ENCODE measurements around the gene OR13C2.
"Not testable (repeated sequence)": the region's sequence is repeated elsewhere in the genome, so short reads cannot be mapped to it uniquely, and the experiment has no call there.

OR13C2 gene, protein sequence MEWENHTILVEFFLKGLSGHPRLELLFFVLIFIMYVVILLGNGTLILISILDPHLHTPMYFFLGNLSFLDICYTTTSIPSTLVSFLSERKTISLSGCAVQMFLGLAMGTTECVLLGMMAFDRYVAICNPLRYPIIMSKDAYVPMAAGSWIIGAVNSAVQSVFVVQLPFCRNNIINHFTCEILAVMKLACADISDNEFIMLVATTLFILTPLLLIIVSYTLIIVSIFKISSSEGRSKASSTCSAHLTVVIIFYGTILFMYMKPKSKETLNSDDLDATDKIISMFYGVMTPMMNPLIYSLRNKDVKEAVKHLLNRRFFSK

DNA sequence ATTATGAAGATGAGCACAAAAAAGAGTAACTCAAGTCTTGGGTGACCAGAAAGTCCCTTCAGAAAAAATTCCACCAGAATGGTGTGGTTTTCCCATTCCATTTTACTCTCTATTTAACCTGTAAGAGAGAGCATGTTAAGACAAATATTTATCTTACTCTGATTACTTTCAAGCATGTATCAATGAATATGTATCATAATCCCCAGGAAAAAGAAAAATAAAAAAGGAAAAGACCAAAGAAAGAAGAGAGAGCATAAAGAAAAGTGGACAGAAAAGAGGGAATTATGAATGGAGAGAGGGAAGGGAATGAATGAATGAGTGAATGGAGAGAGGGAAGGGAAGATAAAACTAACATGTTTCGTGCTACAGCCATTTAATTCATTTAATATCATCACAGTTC lies at the start of gene OR13C2:
TSS of gene OR13C2 (minus strand) at position 101 of the 400 bp plus-strand sequence. CDS start at position 101, 0 bp downstream.
- not testable (repeated sequence) for DNase-seq (ENCODE audit: low read depth in 3 of 3)

DNA sequence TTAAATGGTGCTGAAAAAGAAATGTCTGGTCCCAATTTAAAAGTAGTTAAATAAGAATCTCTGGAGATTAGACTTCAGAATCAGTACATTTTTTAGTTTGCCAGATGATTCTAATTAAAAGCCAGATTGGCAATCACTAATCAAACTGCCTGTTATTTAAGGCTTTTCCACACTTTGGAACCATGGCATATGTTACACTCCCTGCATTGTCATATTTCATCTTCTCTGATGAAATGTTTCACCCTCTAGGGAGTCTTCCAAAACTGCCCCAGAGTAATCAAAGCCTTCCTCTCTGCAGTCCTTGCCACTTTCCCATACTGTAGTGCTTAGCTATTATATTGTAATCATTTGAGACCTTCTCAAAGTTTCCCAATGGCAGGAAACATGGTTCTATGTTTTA lies 30.0 kb upstream of the OR13C2 start:
- DNase-seq (ENCODE audit: low read depth in 3 of 3): no peak

DNA sequence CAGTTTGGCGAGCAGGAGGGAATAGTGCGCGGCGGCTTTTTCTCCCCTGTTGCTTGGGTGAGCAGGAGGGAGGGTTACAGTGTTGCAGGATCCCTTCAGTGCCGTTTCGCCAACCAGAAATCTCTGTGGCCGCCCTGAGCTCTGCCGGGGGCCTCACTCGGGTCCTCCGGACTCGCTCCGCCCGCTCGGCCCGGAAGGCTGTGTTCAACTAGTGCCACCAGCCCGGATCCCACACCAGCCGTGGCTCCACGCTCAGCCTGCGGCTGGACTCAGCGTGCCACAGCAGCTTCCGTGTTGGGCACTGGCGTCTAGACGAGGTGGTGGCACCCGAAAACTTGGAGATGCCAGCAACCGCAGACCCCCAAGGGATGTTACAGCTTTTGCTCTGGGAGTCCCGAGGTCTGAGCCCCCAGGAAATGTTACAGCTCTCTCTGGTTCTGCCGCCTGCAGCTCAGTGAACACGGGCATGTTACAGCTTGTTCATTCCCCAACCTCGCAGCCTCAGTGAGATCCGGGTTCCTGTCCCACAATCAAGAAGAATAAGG lies 28.6 kb upstream of the OR13C2 start:
- DNase-seq (ENCODE audit: low read depth in 3 of 3): no peak

DNA sequence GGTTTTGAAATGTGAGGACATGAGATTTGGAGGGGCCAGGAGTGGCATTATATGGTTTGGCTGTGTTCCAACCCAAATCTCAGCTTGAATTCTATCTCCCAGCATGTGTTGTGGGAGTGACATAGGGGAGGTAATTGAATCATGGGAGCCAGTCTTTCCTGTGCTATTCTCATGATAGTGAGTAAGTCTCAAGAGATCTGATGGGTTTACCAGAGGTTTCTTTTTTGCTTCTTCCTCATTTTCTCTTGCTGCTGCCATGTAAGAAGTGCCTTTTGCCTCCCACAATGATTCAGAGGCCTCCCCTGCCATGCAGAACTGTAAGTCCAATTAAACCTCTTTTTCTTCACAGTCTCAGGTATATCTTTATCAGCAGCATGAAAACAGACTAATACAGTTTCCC lies 20.5 kb upstream of the OR13C2 start:
- not testable (repeated sequence) for DNase-seq (ENCODE audit: low read depth in 3 of 3)

DNA sequence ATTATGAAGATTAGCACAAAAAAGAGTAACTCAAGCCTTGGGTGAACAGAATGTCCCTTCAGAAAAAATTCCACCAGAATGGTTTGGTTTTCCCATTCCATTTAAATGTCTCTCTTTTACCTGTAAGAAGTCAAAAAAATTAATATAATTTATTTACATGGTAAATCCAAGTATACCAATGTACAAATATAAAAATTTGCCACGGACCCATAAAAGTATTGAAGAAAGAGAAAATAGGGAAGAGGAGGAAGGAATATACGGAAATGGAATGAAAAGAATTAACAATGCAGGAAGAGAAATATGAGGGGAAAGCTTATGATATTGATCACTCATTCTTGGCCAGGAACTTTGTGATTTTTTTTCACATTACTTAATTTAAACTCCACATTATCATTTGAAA lies 12.7 kb upstream of the OR13C2 start, which contains the start of gene OR13C9:
TSS of gene OR13C9 (minus strand) at position 101 of the 400 bp plus-strand sequence. CDS start at position 101, 0 bp downstream.
- DNase-seq (ENCODE audit: low read depth in 3 of 3): no peak

DNA sequence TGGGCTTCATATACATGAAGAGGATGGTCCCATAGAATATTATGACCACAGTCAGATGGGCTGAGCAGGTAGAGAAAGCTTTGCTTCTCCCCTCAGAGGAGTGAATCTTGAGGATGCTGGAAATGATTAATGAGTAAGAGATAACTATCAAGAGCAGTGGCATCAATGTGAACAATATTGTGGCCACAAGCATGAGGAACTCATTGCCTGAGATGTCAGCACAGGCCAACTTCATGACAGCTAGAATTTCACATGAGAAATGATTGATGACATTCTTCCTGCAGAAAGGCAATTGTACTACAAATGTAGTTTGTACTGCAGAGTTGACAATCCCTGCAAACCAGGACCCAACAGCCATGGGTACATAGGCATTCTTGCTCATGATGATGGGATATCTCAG lies 12.0 kb upstream of the OR13C2 start:
- DNase-seq (ENCODE audit: low read depth in 3 of 3): no peak

DNA sequence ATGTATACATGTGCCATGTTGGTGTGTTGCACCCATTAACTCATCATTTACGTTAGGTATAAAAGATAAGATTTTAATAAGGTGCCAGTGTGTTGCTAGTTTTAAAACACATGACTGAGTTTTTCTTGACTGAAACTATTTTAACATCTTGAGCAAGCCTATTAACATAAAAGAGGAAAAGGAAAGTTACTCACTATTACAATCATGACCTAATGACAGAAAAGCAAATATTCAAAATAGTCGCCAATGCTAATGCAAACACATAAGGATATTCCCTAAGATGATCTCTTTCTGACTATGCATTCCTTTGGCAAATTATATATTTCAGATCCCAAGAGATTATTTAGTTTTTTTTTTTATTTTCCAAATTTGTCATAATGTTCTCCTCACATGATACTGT lies 5.8 kb upstream of the OR13C2 start:
- DNase-seq (ENCODE audit: low read depth in 3 of 3): no peak

DNA sequence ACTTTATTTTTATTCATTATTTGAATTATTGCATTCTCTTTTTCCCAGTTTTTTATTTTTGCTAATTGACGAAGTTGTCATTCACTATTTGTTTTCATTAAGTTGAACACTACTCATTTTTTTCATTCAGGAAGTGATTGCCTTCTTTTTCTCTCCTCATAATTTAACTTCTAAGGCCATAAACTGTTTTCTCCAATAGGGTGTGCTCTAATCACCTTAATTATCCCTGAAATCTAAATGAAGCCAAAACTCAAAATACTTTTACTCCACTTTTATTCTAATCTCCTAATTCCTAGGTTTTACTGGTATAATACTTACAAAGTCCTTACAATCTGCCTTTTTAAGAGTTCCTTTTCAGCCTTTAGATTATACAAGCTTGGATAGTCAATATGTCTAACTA lies 2.9 kb upstream of the OR13C2 start:
- no peak for DNase-seq (ENCODE audit: low read depth in 3 of 3)

DNA sequence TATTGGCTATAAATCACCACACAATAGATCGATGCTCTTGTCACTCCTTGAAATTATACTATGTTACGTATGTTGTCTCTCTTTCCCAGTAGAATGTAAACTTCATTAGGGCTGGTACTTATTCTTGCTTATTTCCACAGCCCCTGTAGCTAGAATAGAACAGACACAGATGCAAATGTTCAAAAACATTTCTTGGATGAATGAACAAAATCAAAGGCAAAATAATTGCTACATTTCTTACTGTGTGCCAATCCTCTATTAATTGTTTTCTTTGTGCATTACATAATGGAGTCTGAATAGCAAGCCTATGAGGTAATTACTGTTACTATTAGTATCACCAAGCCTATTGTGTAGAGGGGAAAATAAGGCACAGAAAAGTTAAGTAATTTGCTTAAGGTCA lies 725 bp upstream of the OR13C2 start:
- DNase-seq (ENCODE audit: low read depth in 3 of 3): no peak

DNA sequence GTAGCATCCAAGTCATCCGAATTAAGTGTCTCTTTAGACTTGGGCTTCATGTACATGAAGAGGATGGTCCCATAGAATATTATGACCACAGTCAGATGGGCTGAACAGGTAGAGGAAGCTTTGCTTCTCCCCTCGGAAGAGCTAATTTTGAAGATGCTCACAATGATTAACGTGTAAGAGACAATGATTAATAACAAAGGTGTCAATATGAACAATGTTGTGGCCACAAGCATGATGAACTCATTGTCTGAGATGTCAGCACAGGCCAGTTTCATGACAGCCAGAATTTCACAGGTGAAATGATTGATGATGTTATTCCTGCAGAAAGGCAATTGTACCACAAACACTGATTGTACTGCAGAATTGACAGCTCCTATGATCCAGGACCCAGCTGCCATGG lies 626 bp downstream of the OR13C2 start:
- DNase-seq (ENCODE audit: low read depth in 3 of 3): no peak

DNA sequence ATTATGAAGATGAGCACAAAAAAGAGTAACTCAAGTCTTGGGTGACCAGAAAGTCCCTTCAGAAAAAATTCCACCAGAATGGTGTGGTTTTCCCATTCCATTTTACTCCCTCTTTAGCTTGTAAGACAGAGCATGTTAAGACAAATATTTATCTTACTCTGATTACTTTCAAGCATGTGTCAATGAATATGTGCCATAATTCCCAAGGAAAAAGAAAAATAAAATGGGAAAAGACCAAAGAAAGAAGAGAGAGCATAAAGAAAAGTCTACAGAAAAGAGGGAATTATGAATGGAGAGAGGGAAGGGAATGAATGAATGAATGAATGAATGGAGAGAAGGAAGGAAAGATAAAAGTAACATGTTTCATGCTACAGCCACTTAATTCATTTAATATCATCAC lies 6.1 kb downstream of the OR13C2 start, which contains the start of gene OR13C5:
TSS of gene OR13C5 (minus strand) at position 101 of the 400 bp plus-strand sequence. CDS start at position 101, 0 bp downstream.
- DNase-seq (ENCODE audit: low read depth in 3 of 3): not testable (repeated sequence)

DNA sequence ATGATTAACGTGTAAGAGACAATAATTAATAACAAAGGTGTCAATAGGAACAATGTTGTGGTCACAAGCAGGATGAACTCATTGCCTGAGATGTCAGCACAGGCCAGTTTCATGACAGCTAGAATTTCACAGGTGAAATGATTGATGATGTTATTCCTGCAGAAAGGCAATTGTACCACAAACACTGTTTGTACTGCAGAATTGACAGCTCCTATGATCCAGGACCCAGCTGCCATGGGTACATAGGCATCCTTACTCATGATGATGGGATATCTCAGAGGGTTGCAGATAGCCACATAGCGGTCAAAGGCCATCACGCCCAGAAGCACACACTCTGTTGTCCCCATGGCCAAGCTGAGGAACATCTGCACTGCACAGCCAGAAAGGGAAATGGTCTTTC lies 6.7 kb downstream of the OR13C2 start:
- not testable (repeated sequence) for DNase-seq (ENCODE audit: low read depth in 3 of 3)

DNA sequence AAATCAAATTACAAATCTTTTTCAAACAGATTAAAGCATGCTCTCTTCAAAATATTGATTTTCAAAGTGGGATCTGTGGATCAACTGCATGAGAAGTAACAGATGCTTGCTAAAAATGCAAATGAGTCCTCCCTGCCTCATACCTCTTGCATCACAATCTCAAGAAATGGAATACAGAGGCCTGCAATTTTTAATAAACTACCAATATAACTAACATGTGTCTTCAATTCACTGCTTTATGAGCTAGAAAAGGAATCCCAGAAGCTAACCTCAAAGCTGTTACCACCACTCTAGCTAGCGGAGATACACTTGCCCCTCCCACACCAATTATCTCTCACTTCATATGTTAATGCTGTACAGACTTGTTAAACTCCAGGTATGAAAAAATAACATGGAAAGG lies 15.8 kb downstream of the OR13C2 start:
- no peak for DNase-seq (ENCODE audit: low read depth in 3 of 3)

DNA sequence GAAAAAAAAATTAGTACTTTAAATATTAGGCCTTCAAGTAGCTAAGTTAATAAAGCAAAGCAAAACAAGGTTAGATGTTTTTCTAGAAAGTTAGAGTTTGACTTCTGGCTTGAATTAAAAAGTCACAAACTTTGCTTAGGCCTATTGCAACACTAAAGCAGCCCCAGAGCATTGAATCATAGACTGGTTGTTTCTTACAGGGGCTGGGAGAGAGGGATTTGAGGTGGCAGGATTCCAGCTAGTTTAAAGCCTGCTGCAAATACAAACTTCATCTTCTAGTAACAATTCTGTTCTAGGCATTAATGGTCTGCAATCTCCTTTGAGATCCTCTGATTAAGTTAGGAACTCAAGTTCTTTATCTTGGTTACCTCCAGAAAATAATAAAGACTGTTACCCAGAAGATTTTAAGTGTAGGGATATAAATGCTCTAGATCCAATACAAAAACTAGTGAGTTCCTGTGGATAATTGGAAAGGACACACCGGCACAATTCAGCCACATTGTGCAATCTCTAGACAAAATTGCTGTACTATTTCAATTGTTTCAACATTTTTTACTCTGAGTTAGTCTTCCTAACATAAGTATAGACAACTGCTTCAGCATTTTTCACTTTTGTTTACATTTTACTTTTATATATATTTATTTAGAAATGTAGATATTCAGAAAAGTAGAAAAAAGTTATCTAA lies 18.8 kb downstream of the OR13C2 start:
- no peak for DNase-seq (ENCODE audit: low read depth in 3 of 3)

DNA sequence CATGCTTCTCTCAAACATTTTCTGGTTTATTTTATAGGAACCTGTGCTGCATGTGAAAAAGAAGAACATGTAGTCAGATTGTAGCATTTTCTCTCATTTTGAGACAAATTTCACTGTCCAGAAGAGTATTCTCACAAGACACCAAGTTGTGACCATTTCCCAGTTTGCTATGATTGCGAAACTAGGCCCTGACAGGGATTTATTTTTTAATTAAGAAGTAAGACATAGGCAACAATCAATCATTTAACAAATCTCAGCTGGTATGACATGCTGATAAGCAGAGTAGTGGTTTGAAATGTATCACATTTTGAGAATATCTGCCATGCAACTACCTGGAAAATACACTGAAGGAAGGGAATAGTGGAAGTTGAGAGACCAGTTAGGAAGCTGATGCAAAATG lies 24.9 kb downstream of the OR13C2 start:
- DNase-seq (ENCODE audit: low read depth in 3 of 3): no peak

DNA sequence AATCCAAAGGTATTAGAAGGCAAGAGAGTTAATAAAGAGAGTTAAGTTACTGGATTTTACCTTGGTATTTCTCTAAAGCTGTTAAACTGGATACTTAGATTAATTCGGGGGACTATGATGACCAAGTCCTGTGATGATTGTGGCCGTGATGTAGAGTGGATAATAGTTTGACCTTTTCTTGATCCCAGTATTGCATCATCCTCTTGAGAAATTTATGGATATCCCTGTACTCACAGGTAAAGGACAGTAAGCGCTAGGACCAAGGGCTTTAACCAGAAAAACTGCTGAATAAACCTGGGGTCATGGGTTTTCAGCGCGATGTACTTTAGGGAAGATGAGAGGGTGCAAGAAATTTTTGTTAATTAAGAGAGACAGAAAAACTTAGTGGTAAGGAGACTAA lies 28.2 kb downstream of the OR13C2 start:
- DNase-seq (ENCODE audit: low read depth in 3 of 3): no peak

DNA sequence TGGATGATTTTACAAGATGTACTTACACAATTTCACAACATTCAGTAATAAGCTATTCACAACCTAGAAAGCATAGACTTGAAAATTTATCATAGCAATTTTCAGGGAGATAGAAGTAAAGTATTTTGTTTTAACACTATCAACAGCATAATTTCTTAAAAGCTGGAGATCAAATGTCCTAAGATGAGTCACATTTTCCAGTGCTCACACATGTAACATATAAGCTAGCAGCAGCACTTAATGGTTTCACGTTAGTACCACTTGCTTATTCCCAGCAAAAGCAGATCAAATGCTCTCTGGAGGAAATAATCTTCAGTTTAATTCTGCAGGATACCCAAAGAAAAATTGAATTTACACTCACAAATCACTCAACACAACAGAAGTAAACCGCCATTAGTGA lies 30.0 kb downstream of the OR13C2 start:
- DNase-seq (ENCODE audit: low read depth in 3 of 3): no peak

DNA sequence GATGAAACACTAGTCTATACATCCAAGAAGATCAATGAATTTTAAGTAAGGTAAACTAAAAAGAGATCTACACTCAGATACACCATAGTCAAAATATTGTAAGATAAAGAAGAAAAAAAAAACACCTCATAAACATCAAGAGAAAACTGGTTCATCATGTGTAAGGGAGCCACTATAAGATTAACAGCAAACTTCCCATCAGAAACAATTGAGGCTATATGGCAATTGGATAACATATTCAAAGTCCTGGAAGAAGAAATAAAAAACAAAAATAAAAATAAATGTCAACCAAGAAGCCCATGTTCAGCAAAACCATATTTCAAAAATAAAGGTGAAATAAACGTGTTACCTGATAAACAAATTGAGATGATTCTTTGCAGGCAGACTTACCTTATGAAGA lies 32.8 kb downstream of the OR13C2 start:
- no peak for DNase-seq (ENCODE audit: low read depth in 3 of 3)

DNA sequence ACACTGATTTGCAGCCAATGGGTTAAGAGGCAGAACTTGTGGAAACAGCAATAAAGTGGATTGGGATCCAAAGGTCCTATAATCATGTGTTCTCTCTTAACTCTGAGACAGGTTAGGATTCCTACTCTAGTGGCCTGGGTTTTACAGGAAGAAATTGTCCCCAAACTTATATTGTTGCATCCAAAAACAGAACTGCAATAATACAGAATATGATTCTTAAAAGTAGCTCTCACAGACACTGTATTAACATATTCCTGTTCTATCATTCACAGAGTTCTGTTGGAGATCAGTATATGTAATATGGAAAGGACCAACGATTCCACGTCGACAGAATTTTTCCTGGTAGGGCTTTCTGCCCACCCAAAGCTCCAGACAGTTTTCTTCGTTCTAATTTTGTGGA lies 36.6 kb downstream of the OR13C2 start, which contains the start of gene OR13C8:
TSS of gene OR13C8 (plus strand) at position 301 of the 400 bp plus-strand sequence. CDS start at position 301, 0 bp downstream.
- DNase-seq (ENCODE audit: low read depth in 3 of 3): no peak

DNA sequence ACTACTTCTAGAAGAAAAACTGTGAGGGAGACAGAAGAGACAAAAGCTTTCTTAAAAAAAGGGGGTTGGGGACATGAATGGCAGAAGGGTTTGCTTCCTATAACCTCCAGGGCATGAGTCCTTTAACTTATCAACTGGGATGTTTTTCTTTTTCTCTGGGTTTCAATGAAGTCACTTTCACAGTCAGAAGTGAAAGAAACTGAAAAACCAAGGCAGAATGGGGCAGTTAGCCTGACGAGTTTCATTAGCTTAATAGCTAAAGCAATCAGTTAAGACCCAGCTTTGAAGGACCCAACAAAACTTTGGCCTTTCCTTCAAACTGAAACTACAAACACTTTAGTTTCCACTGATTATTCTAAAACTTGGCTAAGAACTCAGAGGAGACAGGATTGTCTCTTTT lies 41.1 kb downstream of the OR13C2 start:
- no peak for DNase-seq (ENCODE audit: low read depth in 3 of 3)

DNA sequence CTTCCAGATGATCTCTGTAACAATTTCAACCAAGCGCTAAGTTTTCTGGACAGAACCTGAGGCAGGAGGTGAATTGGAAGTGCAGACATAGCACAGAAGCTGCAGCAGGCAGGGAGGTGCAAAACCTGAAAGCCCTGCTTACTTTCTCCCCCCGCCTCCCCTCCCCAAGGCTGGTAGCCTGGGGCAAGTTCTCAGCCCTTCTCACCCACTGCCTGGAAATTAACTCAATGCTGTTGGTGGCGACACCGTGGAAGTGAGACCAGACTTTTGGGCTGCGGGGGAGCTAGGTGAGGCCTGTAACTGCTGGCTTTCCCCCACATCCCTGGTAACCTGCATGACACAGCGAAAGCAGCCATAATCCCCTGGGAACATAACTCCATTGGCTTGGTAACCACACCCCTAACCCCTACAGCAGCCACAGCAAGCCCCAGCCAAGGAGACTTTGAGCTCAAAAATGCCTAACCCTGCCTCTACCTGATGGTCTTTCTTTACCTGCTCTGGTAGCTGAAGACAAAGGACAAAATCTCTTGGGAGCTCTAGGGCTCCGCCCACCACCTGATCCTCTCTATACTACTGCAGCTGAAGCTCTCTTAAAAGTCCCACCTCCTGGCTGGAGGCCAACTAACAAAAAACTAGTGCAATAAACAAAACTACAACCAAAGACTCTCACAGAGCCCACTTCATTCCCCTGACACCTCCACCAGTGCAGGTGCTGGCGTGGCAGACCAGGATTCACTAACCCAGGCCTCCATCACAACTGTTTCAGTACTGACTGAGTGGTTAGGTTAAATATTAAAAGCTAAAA lies 48.4 kb downstream of the OR13C2 start:
- no peak for DNase-seq (ENCODE audit: low read depth in 3 of 3)

DNA sequence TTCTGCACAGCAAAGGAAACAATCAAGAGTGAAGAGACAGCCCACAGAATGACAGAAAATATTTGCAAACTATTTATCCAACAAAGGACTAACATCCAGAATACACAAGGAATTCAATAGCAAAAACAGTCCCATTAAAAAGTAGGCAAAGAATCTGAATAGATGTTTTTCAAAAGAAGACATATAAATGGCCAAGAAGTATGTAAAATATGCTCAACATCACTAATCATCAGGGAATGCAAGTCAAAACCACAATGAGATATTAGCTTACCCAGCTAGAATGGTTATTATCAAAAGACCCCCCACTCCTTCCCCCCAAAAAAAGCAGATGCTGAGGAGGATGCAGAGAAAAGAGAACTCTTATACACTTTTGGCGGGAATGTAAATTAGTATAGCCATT lies 49.9 kb downstream of the OR13C2 start:
- no peak for DNase-seq (ENCODE audit: low read depth in 3 of 3)
